ENCODE data around the gene SPC24. TPM values are rescaled to one million over a fixed set of nuclear protein-coding genes. Genes with fewer than 3 reads are reported as not detected.

SPC24 gene
- total and polyA plus RNA-seq, 2 of the 4 experiments (the other 2 are of a cell fraction), result 12.2 to 97.5 TPM

DNA sequence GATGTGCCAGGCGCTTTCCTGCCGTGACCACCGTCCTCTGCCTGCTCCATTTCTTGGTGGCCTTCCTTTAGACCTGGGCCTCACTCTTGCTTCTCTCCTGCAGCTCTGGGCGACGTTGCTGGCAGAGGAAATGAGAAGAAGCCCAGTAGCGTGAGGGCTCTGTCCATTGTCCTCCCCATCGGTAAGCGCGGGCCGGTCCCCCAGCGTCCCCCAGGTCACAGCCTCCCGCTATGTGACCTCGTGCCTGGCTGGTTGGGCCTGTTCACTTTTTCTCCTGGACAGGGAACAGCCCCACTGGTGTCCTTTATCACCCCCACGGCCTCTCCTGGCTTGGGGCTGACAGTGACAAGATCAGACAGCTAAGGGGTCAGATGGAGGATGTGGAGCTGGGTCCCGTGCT, 27.7 kb downstream of the SPC24 start:
- Histone ChIP-seq H2BK15ac (ENCODE audit: low read depth, low read length) (no peak overlapping the region), H2AK9ac (replicated peaks; ENCODE audit: low read depth, low read length, poor library complexity) (peak overlapping the region; percentile 55), H3K79me1 (ENCODE audit: low read depth in 1 of 2, low read length in 2 of 2) (peaks cover 4 to 48% of the 10 kb centered on the region in 2 experiments; a peak in 3 of 4 replicates), H3K4me3 (ENCODE audit: insufficient read depth, low read depth, low read length) (no peak overlapping the region), H3K9me3 (ENCODE audit: control insufficient read depth, insufficient read depth, low read length) (no peaks in the 10 kb centered on the region), H3K4me2 (ENCODE audit: low read depth, low read length) (no peak overlapping the region), H3K36me3 (ENCODE audit: control insufficient read depth, insufficient read depth, low read length) (peaks cover 65% of the 10 kb centered on the region), H3K9me1 (ENCODE audit: insufficient read depth, low read length) (no peaks in the 10 kb centered on the region), H2AK5ac (ENCODE audit: low read depth, low read length) (no peak overlapping the region), H2AFZ (replicated peaks; ENCODE audit: low read length, poor library complexity) (no peak overlapping the region), H3K18ac (ENCODE audit: low read depth, low read length) (no peak overlapping the region), H4K8ac (ENCODE audit: low read depth in 2 of 2, low read length in 2 of 2) (no peak overlapping the region), H2BK20ac (ENCODE audit: low read depth, low read length) (no peak overlapping the region), H3K9ac (ENCODE audit: low read depth, low read length) (no peak overlapping the region), H3K4me1 (ENCODE audit: control insufficient read depth, insufficient read depth, low read length) (peaks cover 2% of the 10 kb centered on the region; the same call in 1 of the 2 replicates), H2BK120ac (ENCODE audit: low read depth, low read length) (no peak overlapping the region), H3K56ac (ENCODE audit: extremely low read depth, insufficient read depth, low read length) (no peak overlapping the region), H4K5ac (ENCODE audit: low read depth, low read length) (no peak overlapping the region), H2BK5ac (ENCODE audit: low read depth, low read length, poor library complexity, severe bottlenecking) (peak overlapping the region; percentile 14), H3K14ac (replicated peaks; ENCODE audit: low read depth, low read length) (no peak overlapping the region), H3K4ac (ENCODE audit: low read depth, low read length) (no peak overlapping the region), H4K91ac (ENCODE audit: insufficient read depth, low read depth, low read length) (no peak overlapping the region), H3K27ac (ENCODE audit: insufficient read depth, low read length) (no peak overlapping the region), H3K23ac (ENCODE audit: low read depth, low read length) (no peak overlapping the region), H4K20me1 (ENCODE audit: insufficient read depth, low read length) (peaks cover 23% of the 10 kb centered on the region), H3K27me3 (ENCODE audit: control insufficient read depth, insufficient read depth, low read length) (no peaks in the 10 kb centered on the region)
- no TSS peak for BruUV-seq (replicated peaks)
- ChIA-PET CTCF (no interaction called here), POLR2A (ENCODE audit: unreplicated experiment) (interaction anchor here (0.6 kb wide), 1 partner anchor 83 kb away, joined by 6 read pairs; no protein-coding TSS in a partner anchor)
- dilution Hi-C loops (cut with HindIII; ENCODE audit: low sequenced_read_pairs, unreplicated experiment), result no loop called here
- in situ Hi-C loops (cut with MboI; ENCODE audit: low sequenced_read_pairs), result loop anchor here (5.0 kb wide), 1 partner anchor 91 kb away; no protein-coding TSS in a partner anchor
- no peak for TF ChIP-seq MXI1 (IDR thresholded peaks at IDR 0.05; ENCODE audit: borderline replicate concordance, low read depth, low read length)
- WGBS, 2 experiments (ENCODE audit: extremely low coverage in 2 of 2, insufficient read length in 1 of 2), result 98% methylated on average over 10 of the region's 15 CpGs; no CpG with 5 or more reads in 1 of the 2 experiments
- no peak for ATAC-seq (ENCODE audit: low read depth)
- intact Hi-C loops (cut with micrococcal nuclease), result no loop called here
- no peak for DNase-seq
